Lung (tissue), 12 donors: ENCODE results near the gene PVR. TPM values are rescaled to one million over a fixed set of nuclear protein-coding genes. Genes with fewer than 3 reads are reported as not detected.
"Not testable (repeated sequence)": the region's sequence is repeated elsewhere in the genome, so short reads cannot be mapped to it uniquely, and the experiment has no call there.

Experiments used
- ATAC-seq: fragments of 200-7000 bp; cut with Tn5 transposase; one replicate; pipeline ENCODE4 v1.9.1; 2020; ENCODE audit warnings: moderate number of reproducible peaks; ENCODE audit not compliant: insufficient read depth, low FRiP score
- DNase-seq, 3 donors: peaks; one replicate each; pipeline ENCODE4 v3.0.0-alpha.2; 2013 to 2017
- H3K27ac ChIP-seq, 2 donors: one replicate each; pipeline ENCODE4 v1.5.1; 2013; ENCODE audit warnings: mild to moderate bottlenecking in 2 of 2, moderate library complexity in 2 of 2, control low read depth in 1 of 2, inconsistent platforms in 1 of 2, low read depth in 1 of 2, low read length in 1 of 2
- H3K27me3 ChIP-seq, 3 donors: one replicate each; pipeline ENCODE4 v1.5.1; 2013; ENCODE audit warnings: low read length in 2 of 3; ENCODE audit not compliant: control insufficient read depth in 3 of 3, insufficient read depth in 3 of 3
- H3K36me3 ChIP-seq, 4 donors: one replicate each; pipeline ENCODE4 v1.5.1; 2013; ENCODE audit warnings: low read length in 4 of 4, mild to moderate bottlenecking in 1 of 4, moderate library complexity in 1 of 4; ENCODE audit not compliant: control insufficient read depth in 4 of 4, insufficient read depth in 4 of 4
- H3K4me1 ChIP-seq, 5 donors: one replicate each; pipeline ENCODE4 v1.5.1; 2013; ENCODE audit warnings: low read length in 5 of 5, mild to moderate bottlenecking in 2 of 5, moderate library complexity in 1 of 5; ENCODE audit not compliant: control insufficient read depth in 5 of 5, insufficient read depth in 5 of 5
- H3K4me3 ChIP-seq: one replicate; pipeline ENCODE4 v1.5.1; 2013; ENCODE audit warnings: mild to moderate bottlenecking, control low read depth, moderate library complexity
- H3K9ac ChIP-seq, 2 donors: one replicate each; pipeline ENCODE4 v1.5.1; 2013; ENCODE audit warnings: low read length in 2 of 2, control low read depth in 1 of 2; ENCODE audit not compliant: insufficient read depth in 1 of 2
- H3K9me3 ChIP-seq, 4 donors: one replicate each; pipeline ENCODE4 v1.5.1; 2013; ENCODE audit warnings: low read length in 3 of 4, mild to moderate bottlenecking in 1 of 4, moderate library complexity in 1 of 4; ENCODE audit not compliant: control insufficient read depth in 4 of 4, insufficient read depth in 3 of 4
- CTCF ChIP-seq: IDR thresholded peaks from 2 replicates; pipeline ENCODE4 v1.5.1; 2012; ENCODE audit warnings: mild to moderate bottlenecking; ENCODE audit errors: control extremely low read depth, extremely low read depth
- WGBS, 2 donors: extraction: QIAGEN DNeasy Blood & Tissue Kit; methylation state at CpG; one replicate each; pipeline ENCODE4 v1.1.7; 2013; 5-methylcytosine and 5-hydroxymethylcytosine counted together
- polyA plus RNA-seq, 2 donors: library from polyadenylated mRNA; stranded (reverse); fragments of 200-250 nt; gene quantifications; one replicate each; pipeline ENCODE4 v1.2.1, GENCODE V29; 2013
- total RNA-seq, 2 donors: library from RNA; depleted of rRNA in 1 of 2; stranded (reverse); fragments of >200 nt in 1 of 2; gene quantifications; one replicate each; pipeline ENCODE4 v1.2.1, GENCODE V29; 2014 to 2021
- donor health status: control.
- donor health status: control.
- donor health status: Bipolar disorder and iron deficiency.
- donor health status: healthy.
- donor health status: DM: yes; HTN: yes; CAD: no.

Gene PVR
- total and polyA plus RNA-seq, 4 donors, result 26.4 to 51.6 (median 36.5) TPM

- Histone ChIP-seq H3K9me3 (no peaks in the 10 kb centered on the region), H3K4me1 (peaks cover 0 to 2% (median 0%) of the 10 kb centered on the region in 5 donors), H3K27ac (no peak overlapping the region), H3K27me3 (no peaks in the 10 kb centered on the region), H3K9ac (no peak overlapping the region), H3K36me3 (no peaks in the 10 kb centered on the region), H3K4me3 (no peak overlapping the region)
- WGBS, 2 donors, result 90 to 95% methylated on average over 3 of the region's 3 CpGs
- no peak for TF ChIP-seq CTCF
- no peak for ATAC-seq
- no peak for DNase-seq
Measured at GRCh38 chr19:44628793-44629192, 14.9 kb upstream of the PVR start.

- not testable (repeated sequence) for DNase-seq, H3K9me3 ChIP-seq, H3K9ac ChIP-seq, ATAC-seq, H3K36me3 ChIP-seq, H3K27ac ChIP-seq, H3K4me3 ChIP-seq, H3K27me3 ChIP-seq
- peaks cover 0 to 10% (median 3%) of the 10 kb centered on the region in 5 donors for H3K4me1 ChIP-seq
- WGBS, 2 donors, result 73 to 83% methylated on average over 8 of the region's 8 CpGs
Measured at GRCh38 chr19:44631611-44632010, 12.1 kb upstream of the PVR start.

- 15 to 50% methylated on average over 5 of the region's 5 CpGs for WGBS, 2 donors
- Histone ChIP-seq H3K4me1 (peaks cover 0 to 10% (median 3%) of the 10 kb centered on the region in 5 donors), H3K9ac (peak overlapping the region in 1 of 2 donors; percentile 58)
- peak; percentile 37 to 59 (median 55) for DNase-seq
- not testable (repeated sequence) for ATAC-seq, H3K4me3 ChIP-seq, H3K27ac ChIP-seq, H3K27me3 ChIP-seq, H3K36me3 ChIP-seq, H3K9me3 ChIP-seq
Measured at GRCh38 chr19:44634058-44634457, 9.7 kb upstream of the PVR start.

GRCh38 chr19:44634785-44635184 lies 8.9 kb upstream of the PVR start:
- ATAC-seq, result no peak
- H3K4me1 ChIP-seq, result peaks cover 0 to 11% (median 3%) of the 10 kb centered on the region in 5 donors
- no peaks in the 10 kb centered on the region for H3K27me3 ChIP-seq
- no peak for TF ChIP-seq CTCF
- H3K9me3 ChIP-seq, result no peaks in the 10 kb centered on the region
- DNase-seq, result no peak
- H3K4me3 ChIP-seq, result no peak overlapping the region
- H3K27ac ChIP-seq, result no peak overlapping the region
- H3K36me3 ChIP-seq, result no peaks in the 10 kb centered on the region
- no peak overlapping the region for H3K9ac ChIP-seq
- 97 to 100% methylated on average over 2 of the region's 2 CpGs for WGBS, 2 donors
